ENCODE measurements around the gene ELMO1.

- no peak for TF ChIP-seq POLR2AphosphoS5 (IDR thresholded peaks at IDR 0.05)
- no peak for TF ChIP-seq CTCF (IDR thresholded peaks at IDR 0.05)
- TF ChIP-seq POLR2A (IDR thresholded peaks at IDR 0.05; ENCODE audit: low read depth), result no peak
- no peak for TF ChIP-seq EP300 (IDR thresholded peaks at IDR 0.05)
Measured at GRCh38 chr7:37111459-37111858, 337.2 kb downstream of the ELMO1 start.
